B cell (primary cell): ENCODE measurements around the gene LRFN4. TPM values are rescaled to one million over a fixed set of nuclear protein-coding genes. Genes with fewer than 3 reads are reported as not detected.
A peak's percentile ranks its signal among the peaks of the same experiment; 100 is the strongest.

Experiments used
- ATAC-seq: fragments of 200-7000 bp; cut with Tn5 transposase; one replicate; pipeline ENCODE4 v1.10.0; 2021; ENCODE audit warnings: low read depth, mild to moderate bottlenecking, moderate number of reproducible peaks, moderate library complexity
- CTCF ChIA-PET: fragments of 350-600 bp; sonication (Branson Sonifier 250); formaldehyde crosslinking; loops from one replicate; lab custom pipeline; 2021; ENCODE audit warnings: antibody characterized with exemption, inconsistent platforms; lab: Charles Lee
- POLR2A ChIA-PET: fragments of 350-600 bp; sonication (Branson Sonifier 250); formaldehyde crosslinking; loops from one replicate; lab custom pipeline; 2021; ENCODE audit warnings: antibody characterized with exemption; lab: Charles Lee
- DNase-seq: peaks from one replicate; pipeline ENCODE4 v3.0.0; 2013
- H2AFZ ChIP-seq: 2 replicates; pipeline ENCODE4 v1.6.1; 2012; ENCODE audit warnings: mild to moderate bottlenecking, low read depth, low read length; ENCODE audit not compliant: insufficient read depth, poor library complexity, severe bottlenecking
- H3K27ac ChIP-seq, 2 donors: 1 replicate in 1 of 2; 2 replicates in 1 of 2; pipeline ENCODE4 v1.5.1; 2012 to 2013; ENCODE audit warnings: low read length in 2 of 2, mild to moderate bottlenecking in 2 of 2, moderate library complexity in 1 of 2
- H3K27me3 ChIP-seq, 4 experiments: fragments of 200-600 bp in 1 of 4; sonication (generic) in 1 of 4; replicated peaks in 1 of 4; 1 replicate in 2 of 4; 2 replicates in 2 of 4; pipeline versions ENCODE4 v1.6.1 to v1.7.0; 2013 to 2016; ENCODE audit warnings: low read length in 3 of 4, mild to moderate bottlenecking in 2 of 4, mixed read lengths in 1 of 4, moderate library complexity in 1 of 4; ENCODE audit not compliant: insufficient read depth in 4 of 4, control insufficient read depth in 3 of 4; ENCODE audit errors: control extremely low read depth in 1 of 4
- H3K36me3 ChIP-seq, 2 experiments: replicated peaks in 1 of 2; 1 replicate in 1 of 2; 2 replicates in 1 of 2; pipeline versions ENCODE4 v1.6.1 to v1.7.1; 2013; ENCODE audit warnings: low read length in 1 of 2; ENCODE audit not compliant: insufficient read depth in 2 of 2, control insufficient read depth in 1 of 2; ENCODE audit errors: control extremely low read depth in 1 of 2, extremely low read depth in 1 of 2
- H3K4me1 ChIP-seq, 2 donors: fragments of 200-600 bp in 1 of 2; sonication (generic) in 1 of 2; 1 replicate in 1 of 2; 2 replicates in 1 of 2; pipeline versions ENCODE4 v1.5.1 to v1.6.1; 2013 to 2017; ENCODE audit warnings: low read length in 2 of 2; ENCODE audit not compliant: control insufficient read depth in 2 of 2, insufficient read depth in 2 of 2
- H3K4me2 ChIP-seq: replicated peaks from 2 replicates; pipeline ENCODE3; 2012; ENCODE audit warnings: mild to moderate bottlenecking, low read depth, low read length; ENCODE audit not compliant: poor library complexity, severe bottlenecking
- H3K4me3 ChIP-seq, 5 experiments: fragments of 200-600 bp in 1 of 5; sonication (generic) in 1 of 5; 1 replicate in 3 of 5; 2 replicates in 2 of 5; pipeline versions ENCODE4 v1.5.1 to v1.7.0; 2011 to 2016; ENCODE audit warnings: low read length in 4 of 5, mild to moderate bottlenecking in 4 of 5, low read depth in 2 of 5, control low read depth in 1 of 5, moderate library complexity in 1 of 5; ENCODE audit not compliant: insufficient read depth in 1 of 5; ENCODE audit errors: control extremely low read depth in 1 of 5, extremely low read depth in 1 of 5
- H3K79me2 ChIP-seq: fragments of 200-600 bp; sonication (generic); one replicate; pipeline ENCODE4 v1.6.0; 2016; ENCODE audit warnings: low read length; ENCODE audit not compliant: control insufficient read depth, insufficient read depth
- H3K9ac ChIP-seq: fragments of 200-600 bp; sonication (generic); 2 replicates; pipeline ENCODE4 v1.6.1; 2017; ENCODE audit warnings: mild to moderate bottlenecking, low read length, moderate library complexity
- H3K9me3 ChIP-seq, 3 donors: one replicate each; pipeline versions ENCODE4 v1.6.1 to v1.7.1; 2013; ENCODE audit warnings: low read length in 2 of 3; ENCODE audit not compliant: control insufficient read depth in 2 of 3, insufficient read depth in 1 of 3; ENCODE audit errors: control extremely low read depth in 1 of 3
- H4K20me1 ChIP-seq: 2 replicates; pipeline ENCODE4 v1.6.0; 2012; ENCODE audit warnings: mild to moderate bottlenecking, low read length; ENCODE audit not compliant: insufficient read depth, control insufficient read depth, poor library complexity, severe bottlenecking
- H3K27ac Mint-ChIP-seq: one replicate; pipeline ENCODE4 v1.8.0; 2021; ENCODE audit warnings: mixed read lengths
- H3K27me3 Mint-ChIP-seq: one replicate; pipeline ENCODE4 v1.8.0; 2021; ENCODE audit warnings: mixed read lengths
- H3K4me1 Mint-ChIP-seq: one replicate; pipeline ENCODE4 v1.8.0; 2021; ENCODE audit warnings: mixed read lengths
- H3K4me3 Mint-ChIP-seq: one replicate; pipeline ENCODE4 v1.8.0; 2021; ENCODE audit warnings: mixed read lengths
- H3K9me3 Mint-ChIP-seq: one replicate; pipeline ENCODE4 v1.8.0; 2022; ENCODE audit warnings: mixed read lengths; ENCODE audit not compliant: insufficient read depth
- CTCF ChIP-seq: fragments of 200-600 bp; IDR thresholded peaks from one replicate; pipeline ENCODE4 v1.8.0; 2022; ENCODE audit warnings: antibody characterized with exemption, mild to moderate bottlenecking
- EZH2 ChIP-seq: IDR thresholded peaks from 2 replicates; pipeline ENCODE4 v1.6.1; 2012; ENCODE audit warnings: borderline replicate concordance, low read depth, mild to moderate bottlenecking, moderate library complexity, low read length; ENCODE audit not compliant: insufficient read depth, poor library complexity, severe bottlenecking
- WGBS: methylation state at CpG from one replicate; pipeline ENCODE4 v1.1.5; 2013; ENCODE audit warnings: missing lambda C conversion rate; ENCODE audit not compliant: insufficient coverage; 5-methylcytosine and 5-hydroxymethylcytosine counted together
- intact Hi-C: fragments of 100-400 bp; cut with micrococcal nuclease; formaldehyde crosslinking; loops from one replicate; pipeline ENCODE4 v1.10.0; 2022
- polyA plus RNA-seq: library from polyadenylated mRNA; depleted of rRNA; stranded (reverse); fragments of >200 nt; gene quantifications from 2 replicates; pipeline ENCODE4 v1.2.3, GENCODE V29; 2012
- total RNA-seq, 2 donors: library from RNA; stranded (reverse); fragments of 120-200 nt in 1 of 2; gene quantifications; 1 replicate in 1 of 2; 2 replicates in 1 of 2; pipeline versions ENCODE4 v1.2.3 to v1.2.4, GENCODE V29; 2013 to 2022

LRFN4 gene
- total and polyA plus RNA-seq, 2 donors (not counting 1 experiment from before 2014, with no cell fraction given) = 7.1 to 12.1 TPM

GRCh38 chr11:66870131-66870530, 13.3 kb downstream of the LRFN4 start:
- no peak for TF ChIP-seq EZH2
- TF ChIP-seq CTCF = no peak
- H3K79me2 ChIP-seq = no peaks in the 10 kb centered on the region
- intact Hi-C loops = no loop called here
- no peak overlapping the region for H3K4me2 ChIP-seq
- peaks cover 12% of the 10 kb centered on the region for H3K4me1 Mint-ChIP-seq
- H3K4me1 ChIP-seq = peaks cover 4 to 10% of the 10 kb centered on the region in 2 donors
- H3K9ac ChIP-seq = no peak overlapping the region
- no peak overlapping the region for H3K4me3 ChIP-seq
- no peak overlapping the region for H2AFZ ChIP-seq
- H3K27ac Mint-ChIP-seq = no peak overlapping the region
- ChIA-PET POLR2A (interaction anchor here (0.6 kb wide), 1 partner anchor 167 kb away, joined by 7 read pairs; no protein-coding TSS in a partner anchor), CTCF (interaction anchor here (1.0 kb wide), 1 partner anchor 175 kb away, joined by 3 read pairs; no protein-coding TSS in a partner anchor)
- H3K9me3 ChIP-seq = no peaks in the 10 kb centered on the region
- H4K20me1 ChIP-seq = no peaks in the 10 kb centered on the region
- H3K9me3 Mint-ChIP-seq = no peaks in the 10 kb centered on the region
- DNase-seq (no peak), ATAC-seq (no peak)
- no peaks in the 10 kb centered on the region for H3K27me3 ChIP-seq
- no peak overlapping the region for H3K27ac ChIP-seq
- H3K4me3 Mint-ChIP-seq = no peak overlapping the region
- WGBS = 95% methylated on average over 6 of the region's 16 CpGs
- peaks cover 9% of the 10 kb centered on the region for H3K27me3 Mint-ChIP-seq
- no peaks in the 10 kb centered on the region for H3K36me3 ChIP-seq

DNA sequence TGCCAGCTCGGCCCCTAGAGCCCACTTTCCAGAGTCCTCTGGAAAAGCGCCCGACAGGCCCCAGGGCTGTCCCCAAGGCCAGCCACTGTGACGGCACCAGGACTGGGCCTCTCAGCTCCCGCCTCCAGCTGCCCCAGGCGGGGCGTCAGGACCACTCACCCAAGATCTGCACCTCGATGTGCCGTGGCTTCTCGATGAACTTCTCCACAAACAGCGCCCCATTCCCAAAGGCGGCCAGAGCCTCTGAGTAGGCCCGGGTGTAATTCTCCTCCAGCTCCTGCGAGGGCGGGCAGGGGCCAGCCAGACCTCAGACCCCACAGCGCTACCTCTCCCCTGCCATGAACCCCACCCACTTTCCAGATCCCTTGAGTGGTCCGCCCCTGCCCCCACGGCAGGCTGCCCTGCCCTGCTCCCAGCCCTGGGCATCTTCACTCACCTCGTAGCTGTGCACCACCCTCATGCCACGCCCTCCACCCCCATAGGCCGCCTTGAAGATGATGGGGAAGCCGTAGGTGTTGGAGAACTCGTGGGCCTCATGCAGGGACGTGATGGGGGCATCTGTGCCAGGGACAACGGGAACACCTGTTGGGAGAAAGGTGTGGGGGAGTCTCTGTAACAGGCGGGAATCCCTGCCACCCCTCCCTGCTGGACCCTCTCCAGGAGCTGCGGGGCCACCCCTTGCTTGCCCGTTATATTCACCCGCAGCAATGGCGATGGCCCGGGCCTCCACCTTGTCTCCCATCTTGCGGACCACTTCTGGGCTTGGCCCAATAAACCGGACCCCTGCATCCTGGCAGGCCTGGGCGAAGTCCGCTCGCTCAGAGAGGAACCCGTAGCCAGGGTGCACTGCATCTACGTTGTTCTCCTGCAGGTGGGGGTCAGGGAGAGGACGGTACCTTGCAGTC, 14.0 kb downstream of the LRFN4 start:
- Histone ChIP-seq H3K4me1 (peaks cover 4 to 10% of the 10 kb centered on the region in 2 donors), H3K9me3 (no peaks in the 10 kb centered on the region), H2AFZ (no peak overlapping the region), H3K36me3 (no peaks in the 10 kb centered on the region), H3K27ac (no peak overlapping the region), H3K4me3 (no peak overlapping the region), H3K27me3 (no peaks in the 10 kb centered on the region), H3K4me2 (no peak overlapping the region), H4K20me1 (no peaks in the 10 kb centered on the region), H3K9ac (no peak overlapping the region), H3K79me2 (no peaks in the 10 kb centered on the region)
- no peak overlapping the region for H3K4me3 Mint-ChIP-seq
- no peak for TF ChIP-seq CTCF
- TF ChIP-seq EZH2 = no peak
- H3K27me3 Mint-ChIP-seq = peaks cover 9% of the 10 kb centered on the region
- 93% methylated on average over 37 of the region's 39 CpGs for WGBS
- DNase-seq (peak; percentile 8), ATAC-seq (no peak)
- H3K4me1 Mint-ChIP-seq = peaks cover 12% of the 10 kb centered on the region
- POLR2A ChIA-PET = no interaction called here
- no peak overlapping the region for H3K27ac Mint-ChIP-seq
- CTCF ChIA-PET = no interaction called here
- H3K9me3 Mint-ChIP-seq = no peaks in the 10 kb centered on the region
- intact Hi-C loops = no loop called here
